Activated CD4-positive, alpha-beta memory T cell treated with anti-CD3 and anti-CD28 coated beads for 36 hours (primary cell): ENCODE measurements around the gene ZNF800. TPM values are rescaled to one million over a fixed set of nuclear protein-coding genes. Genes with fewer than 3 reads are reported as not detected.

Experiments
- total RNA-seq, 2 experiments: library from RNA; stranded (reverse); gene quantifications; one replicate each; pipeline ENCODE4 v1.2.3, GENCODE V29; 2021

ZNF800 gene
- total RNA-seq, 2 experiments from 2014 or later, result 24.9 to 29.2 TPM

Other genes with a start within 250 kb of the ZNF800 start
- gene GRM8, start 139.8 kb downstream of the ZNF800 start, total RNA-seq, result not detected
- 10 to 100 TPM; 14.1 to 15.0 TPM for gene GCC1, start 192.9 kb upstream of the ZNF800 start, total RNA-seq
- gene ARF5, start 195.7 kb upstream of the ZNF800 start, total RNA-seq, result 100 to 1,000 TPM; 128 to 129 TPM
- under 1 TPM; 0.75 to 0.86 TPM for gene FSCN3, start 201.0 kb upstream of the ZNF800 start, total RNA-seq
- gene PAX4, start 225.4 kb upstream of the ZNF800 start, total RNA-seq, result not detected